HG02610 (cell line): ENCODE measurements around the gene POLR3B.

Experiments used
- ATAC-seq: cut with Tn5 transposase; IDR thresholded peaks from one replicate; pipeline ENCODE4 v1.9.1; 2021; ENCODE audit warnings: mild to moderate bottlenecking, moderate library complexity; ENCODE audit not compliant: unreplicated experiment

Gene POLR3B

GRCh38 chr12:106412563-106412962 lies 55.0 kb downstream of the POLR3B start:
- ATAC-seq, result no peak

DNA sequence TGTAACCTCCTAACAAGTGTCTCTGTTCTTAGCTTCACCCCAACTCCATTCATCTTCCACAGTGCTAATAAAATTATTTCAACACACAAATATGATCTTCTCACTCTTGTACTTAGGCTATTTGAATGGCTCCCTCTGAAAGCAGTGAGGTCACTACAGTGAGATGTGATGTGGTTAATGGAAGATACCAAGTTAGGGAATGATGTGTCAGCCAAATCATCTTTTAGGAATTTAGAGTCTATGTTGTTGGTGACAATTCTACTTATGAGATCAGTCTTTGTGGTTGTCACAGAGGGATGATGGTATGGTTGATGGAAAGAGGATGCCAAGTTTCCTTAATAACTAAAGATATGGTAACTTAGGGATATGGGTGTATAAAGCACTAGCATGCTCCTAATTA lies 57.6 kb downstream of the POLR3B start:
- no peak for ATAC-seq

GRCh38 chr12:106416273-106416672 lies 58.7 kb downstream of the POLR3B start:
- ATAC-seq, result no peak

GRCh38 chr12:106417926-106418910 lies 60.7 kb downstream of the POLR3B start:
- ATAC-seq, result no peak

GRCh38 chr12:106418970-106419369 lies 61.4 kb downstream of the POLR3B start:
- ATAC-seq, result no peak

DNA sequence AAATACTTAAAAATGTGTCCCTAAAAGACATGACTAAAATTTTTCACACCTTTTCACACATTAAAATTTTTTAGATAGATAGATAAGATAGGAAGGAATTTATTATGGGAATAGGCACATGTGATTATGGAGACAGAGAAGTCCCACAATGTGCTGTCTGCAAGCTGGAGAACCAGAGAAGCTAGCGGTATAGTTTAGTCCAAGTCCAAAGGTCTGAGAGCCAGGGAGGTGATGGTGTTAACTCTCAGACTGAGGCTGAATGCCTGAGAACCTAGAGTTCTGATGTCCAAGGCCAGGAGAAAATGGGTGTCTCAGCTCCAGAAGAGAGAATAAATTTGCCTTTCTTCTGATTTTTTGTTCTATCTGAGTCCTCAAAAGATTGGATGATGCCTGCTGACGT lies 65.7 kb downstream of the POLR3B start:
- ATAC-seq, result no peak

GRCh38 chr12:106425061-106425702 lies 67.6 kb downstream of the POLR3B start:
- ATAC-seq, result no peak

DNA sequence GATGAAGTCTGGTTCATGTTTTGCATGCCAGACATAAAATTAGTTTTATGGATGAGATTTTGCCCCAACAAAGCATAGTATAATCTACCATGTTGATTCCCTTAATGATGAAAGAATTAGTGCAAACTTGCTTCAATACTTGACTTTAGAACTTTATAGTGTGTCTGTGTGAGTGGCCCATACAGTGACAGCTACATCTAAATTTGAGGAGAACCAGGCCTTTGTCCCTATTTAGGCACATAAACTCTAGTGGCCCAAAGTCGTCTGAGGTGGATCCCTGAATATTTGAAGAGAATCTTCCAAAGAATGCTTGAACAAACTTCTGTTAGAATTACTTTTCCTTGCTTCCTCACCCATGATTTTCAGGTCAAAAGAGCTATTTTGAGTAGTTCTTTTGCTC lies 70.4 kb downstream of the POLR3B start:
- ATAC-seq, result no peak

GRCh38 chr12:106428384-106428783 lies 70.8 kb downstream of the POLR3B start:
- no peak for ATAC-seq

- ATAC-seq, result no peak
Measured at GRCh38 chr12:106429043-106429552, 71.5 kb downstream of the POLR3B start.

- no peak for ATAC-seq
Measured at GRCh38 chr12:106429636-106430035, 72.1 kb downstream of the POLR3B start.

DNA sequence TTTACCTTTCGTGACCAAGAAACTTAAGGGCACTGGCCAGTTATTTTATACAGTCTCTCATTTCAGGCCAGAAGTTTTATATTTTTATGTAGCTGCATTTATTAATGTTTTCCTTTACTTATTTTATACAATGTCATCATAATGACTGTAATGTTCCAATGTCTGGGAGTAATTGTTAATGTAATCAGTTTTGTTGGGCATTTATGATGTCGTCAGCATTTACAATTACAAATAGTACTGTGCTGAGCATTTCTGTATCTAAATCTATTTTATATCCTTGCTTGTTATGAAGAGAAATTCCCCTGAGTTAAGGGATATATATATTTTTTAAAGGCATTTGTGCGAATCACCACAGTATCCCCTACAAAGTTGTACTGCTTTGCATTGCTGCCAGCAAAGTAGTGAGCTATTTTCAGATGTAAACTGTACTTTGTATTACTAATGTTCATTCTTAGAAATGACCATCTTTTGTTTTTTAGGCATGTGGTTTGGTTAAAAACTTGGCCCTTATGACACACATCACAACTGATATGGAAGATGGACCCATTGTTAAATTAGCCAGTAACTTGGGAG lies 74.4 kb downstream of the POLR3B start:
- no peak for ATAC-seq

DNA sequence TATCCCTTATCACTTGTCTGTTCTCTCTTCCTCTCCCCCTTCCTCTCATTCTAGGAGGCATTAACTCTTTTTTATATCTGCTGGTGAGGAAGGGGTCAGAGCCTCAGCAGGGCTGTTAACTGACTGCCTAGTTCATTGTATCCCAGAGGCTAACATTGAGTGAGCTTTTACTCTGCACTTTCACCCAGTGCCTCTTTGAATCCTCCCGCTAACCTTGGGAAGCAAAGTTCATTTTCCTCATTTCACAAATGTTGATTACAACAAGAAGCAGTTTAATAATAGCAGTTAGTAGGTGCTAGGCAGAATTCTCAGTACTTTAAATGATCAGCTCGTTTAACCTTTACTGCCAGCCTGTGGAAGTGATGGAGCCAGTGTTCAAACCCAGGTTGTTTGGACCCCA lies 75.5 kb downstream of the POLR3B start:
- no peak for ATAC-seq

- no peak for ATAC-seq
Measured at GRCh38 chr12:106434526-106434925, 77.0 kb downstream of the POLR3B start.

DNA sequence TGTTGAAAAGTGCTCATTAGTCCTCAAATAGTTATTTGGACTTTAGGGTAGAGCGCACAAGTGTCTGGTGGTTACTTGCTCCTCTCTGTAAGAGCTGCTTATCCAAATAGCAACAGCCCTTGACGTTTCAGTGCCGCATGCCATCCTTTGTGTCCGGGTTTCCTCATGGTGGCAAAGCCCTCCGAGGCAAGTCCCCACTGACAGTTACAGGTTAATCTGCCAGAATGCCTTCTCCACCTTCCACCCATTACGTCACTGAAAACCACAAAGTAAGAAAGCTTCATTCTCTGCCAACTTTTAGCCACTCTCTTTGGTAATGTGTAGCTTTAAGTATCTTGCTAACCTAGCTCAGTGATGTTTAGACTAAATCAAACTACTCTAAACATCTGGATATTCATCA lies 78.6 kb downstream of the POLR3B start:
- no peak for ATAC-seq

DNA sequence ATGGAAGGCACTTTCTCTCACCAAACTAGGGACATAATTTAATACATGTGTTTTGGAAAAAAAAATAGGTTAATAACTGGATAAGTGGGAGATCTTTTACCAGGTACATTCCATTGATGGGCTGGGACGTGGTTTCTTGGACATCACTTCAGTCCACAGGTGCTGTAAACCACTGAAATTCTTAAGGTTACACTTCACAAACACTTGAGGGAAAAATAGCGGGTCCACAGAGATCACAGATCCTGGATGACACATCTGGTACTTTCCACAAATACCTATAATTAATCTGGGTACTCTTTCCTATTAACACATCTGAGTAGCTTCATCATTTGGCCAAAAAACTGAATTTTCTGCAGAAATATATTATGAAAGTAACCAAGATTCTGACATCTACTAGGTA lies 85.0 kb downstream of the POLR3B start:
- no peak for ATAC-seq

DNA sequence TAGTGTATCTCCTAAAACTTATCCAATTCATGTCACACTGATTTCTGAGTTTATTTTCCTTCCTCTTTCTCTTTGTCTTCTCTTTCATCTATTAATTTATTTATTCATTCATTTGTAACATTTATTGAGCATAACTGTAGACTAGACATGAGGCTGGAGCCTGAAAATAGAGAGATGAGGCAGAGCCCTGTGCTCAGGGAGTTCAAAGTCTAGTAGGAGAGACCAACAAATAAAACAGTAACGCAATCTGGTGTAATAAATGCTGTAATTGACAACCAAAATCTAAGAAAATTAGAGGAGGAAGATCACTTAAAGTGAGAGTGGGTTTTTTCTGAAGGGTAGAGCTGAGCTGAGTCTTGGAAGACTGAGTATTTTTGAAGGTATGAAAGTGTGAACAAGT lies 87.5 kb downstream of the POLR3B start:
- ATAC-seq, result no peak

DNA sequence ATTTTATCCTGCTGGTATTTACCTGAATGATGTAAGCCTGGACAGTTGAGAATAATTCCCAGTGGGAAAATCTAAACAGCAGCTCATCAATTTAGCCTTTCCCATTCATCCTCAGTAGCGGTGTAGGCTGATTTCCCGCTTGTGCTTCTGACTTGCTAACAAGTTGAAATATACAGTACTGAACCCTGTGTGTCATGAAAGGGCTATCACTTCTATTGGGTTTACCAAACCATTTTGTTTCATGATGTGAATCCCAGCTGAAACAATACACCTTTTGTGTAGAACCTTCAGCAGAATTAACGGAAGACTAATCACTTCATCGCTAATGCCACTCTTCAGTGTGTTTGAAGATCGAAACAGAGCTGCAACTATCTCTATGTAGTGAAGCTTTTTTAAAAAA lies 88.4 kb downstream of the POLR3B start:
- no peak for ATAC-seq

DNA sequence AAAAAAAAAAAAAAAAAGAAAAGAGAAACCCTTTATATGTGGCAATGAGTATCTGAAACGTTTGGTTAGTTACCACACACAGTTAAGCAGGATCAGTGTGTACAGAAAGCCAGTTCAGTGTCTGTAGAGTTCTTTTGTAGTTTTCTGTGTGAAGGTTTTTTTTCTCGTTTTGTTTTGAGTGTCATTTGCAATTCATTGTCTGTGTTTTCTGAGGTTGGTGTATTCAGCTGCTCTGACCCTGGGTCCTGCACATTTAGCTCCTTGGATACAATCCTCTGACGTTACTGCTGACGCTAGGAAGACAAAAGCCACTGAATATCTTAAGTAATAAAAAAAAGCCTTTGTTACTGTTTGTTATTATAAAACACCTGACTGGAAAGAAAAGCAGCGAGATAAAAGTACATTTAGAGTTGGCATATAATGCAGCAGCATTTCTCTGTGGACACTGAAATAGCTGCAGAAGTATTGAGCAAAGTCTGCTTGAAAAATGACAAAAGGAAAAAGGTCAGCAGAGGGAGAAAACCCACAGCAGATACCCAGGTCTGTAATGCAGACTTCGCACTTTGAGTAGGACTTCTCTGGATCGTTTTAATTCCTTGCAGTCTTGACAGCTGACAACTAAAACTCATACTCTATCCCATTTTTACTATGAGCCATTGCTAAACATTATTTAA lies 89.0 kb downstream of the POLR3B start:
- ATAC-seq, result no peak

DNA sequence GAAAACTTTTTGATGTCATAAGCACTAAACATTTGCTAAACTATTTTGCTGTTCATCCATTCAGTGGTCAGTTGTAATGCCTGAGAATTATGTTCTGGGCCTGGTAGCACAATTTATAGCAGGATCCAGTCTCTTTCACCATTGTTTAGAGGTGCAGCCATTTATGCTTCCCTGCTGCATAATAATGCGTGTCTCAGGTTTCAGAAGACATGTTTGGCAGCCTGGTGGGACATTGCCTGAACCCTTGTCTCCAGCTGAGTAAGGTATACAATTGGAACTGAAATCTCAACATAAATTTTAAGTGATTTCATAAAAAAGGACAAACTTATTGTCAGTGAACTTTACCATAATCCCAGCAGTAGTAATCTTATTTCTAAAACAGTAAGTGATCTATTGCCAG lies 94.8 kb downstream of the POLR3B start:
- no peak for ATAC-seq

GRCh38 chr12:106455111-106455510 lies 97.6 kb downstream of the POLR3B start:
- no peak for ATAC-seq
